Smooth muscle cell (in vitro differentiated cells): ENCODE results near the gene SRRM3. TPM values are rescaled to one million over a fixed set of nuclear protein-coding genes. Genes with fewer than 3 reads are reported as not detected.
"Not testable (repeated sequence)": the region's sequence is repeated elsewhere in the genome, so short reads cannot be mapped to it uniquely, and the experiment has no call there.

Experiments used
- DNase-seq: peaks from one replicate; lab custom pipeline; 2025; ENCODE audit not compliant: unreplicated experiment; lab: John Stamatoyannopoulos, UW
- H2AFZ ChIP-seq: fragments of 200-600 bp; sonication (generic); 2 replicates; pipeline ENCODE4 v1.6.0; 2016; ENCODE audit warnings: antibody characterized with exemption, low read depth, mild to moderate bottlenecking
- H3F3A ChIP-seq: fragments of 200-600 bp; sonication (generic); 2 replicates; pipeline ENCODE4 v1.6.0; 2017; ENCODE audit warnings: antibody characterized with exemption, low read depth
- H3K27ac ChIP-seq: fragments of 200-600 bp; sonication (generic); 2 replicates; pipeline ENCODE4 v1.5.1; 2016; ENCODE audit warnings: low read depth, mild to moderate bottlenecking
- H3K27me3 ChIP-seq: fragments of 200-600 bp; sonication (generic); 2 replicates; pipeline ENCODE4 v1.6.1; 2016; ENCODE audit warnings: low read depth, mild to moderate bottlenecking
- H3K36me3 ChIP-seq: fragments of 200-600 bp; sonication (generic); 2 replicates; pipeline ENCODE4 v1.5.1; 2016; ENCODE audit warnings: low read depth
- H3K4me1 ChIP-seq: fragments of 200-600 bp; sonication (generic); 2 replicates; pipeline ENCODE4 v1.5.1; 2016; ENCODE audit warnings: low read depth
- H3K4me2 ChIP-seq: fragments of 200-600 bp; sonication (generic); 2 replicates; pipeline ENCODE4 v1.6.0; 2016; ENCODE audit warnings: mild to moderate bottlenecking
- H3K4me3 ChIP-seq: fragments of 200-600 bp; sonication (generic); 2 replicates; pipeline ENCODE4 v1.5.1; 2016; ENCODE audit warnings: mild to moderate bottlenecking
- H3K79me2 ChIP-seq: fragments of 200-600 bp; sonication (generic); 2 replicates; pipeline ENCODE4 v1.6.0; 2016; ENCODE audit warnings: low read depth, mild to moderate bottlenecking
- H3K9ac ChIP-seq: fragments of 200-600 bp; sonication (generic); 2 replicates; pipeline ENCODE4 v1.6.0; 2016; ENCODE audit warnings: low read depth
- H3K9me3 ChIP-seq: fragments of 200-600 bp; sonication (generic); replicated peaks from 2 replicates; pipeline ENCODE4 v1.5.1; 2016; ENCODE audit warnings: low read depth
- H4K20me1 ChIP-seq: fragments of 200-600 bp; sonication (generic); 2 replicates; pipeline ENCODE4 v1.6.0; 2016; ENCODE audit warnings: low read depth
- WGBS: methylation state at CpG from one replicate; pipeline ENCODE4 v1.1.7; 2016; ENCODE audit warnings: low lambda C conversion rate; 5-methylcytosine and 5-hydroxymethylcytosine counted together
- polyA plus RNA-seq: library from polyadenylated mRNA; unstranded; fragments of >200 nt; fragmentation: Nextera tagmentation; extraction: Ambion mirVana; gene quantifications from 2 replicates; pipeline ENCODE4 v1.2.1, GENCODE V29; 2016
- total RNA-seq: library from RNA; depleted of rRNA; stranded (reverse); fragments of >200 nt; gene quantifications from 2 replicates; pipeline ENCODE4 v1.2.3, GENCODE V29; 2014
- TF ChIP-seq, protein P1 (sequence below): fragments of 200-600 bp; sonication (generic); IDR thresholded peaks from 2 replicates; pipeline ENCODE4 v1.5.1; 2017; ENCODE audit warnings: borderline replicate concordance, mild to moderate bottlenecking, antibody characterized with exemption; ENCODE audit not compliant: insufficient read depth, poor library complexity, severe bottlenecking

Gene SRRM3
- total and polyA plus RNA-seq, 2 experiments from 2014 or later = 3.6 to 10.9 TPM

GRCh38 chr7:76206633-76207032 is 4.9 kb downstream of the SRRM3 start:
- Histone ChIP-seq H3F3A (no peaks in the 10 kb centered on the region), H3K4me1 (no peaks in the 10 kb centered on the region), H3K4me2 (no peak overlapping the region), H3K4me3 (no peak overlapping the region), H3K79me2 (no peaks in the 10 kb centered on the region), H3K9me3 (no peaks in the 10 kb centered on the region), H3K27me3 (peaks cover 5% of the 10 kb centered on the region), H3K9ac (no peak overlapping the region), H3K36me3 (no peaks in the 10 kb centered on the region), H3K27ac (no peak overlapping the region), H2AFZ (no peak overlapping the region), H4K20me1 (no peaks in the 10 kb centered on the region)
- no peak for DNase-seq
- WGBS = 76% methylated on average over 12 of the region's 12 CpGs
- TF ChIP-seq, protein P1, sequence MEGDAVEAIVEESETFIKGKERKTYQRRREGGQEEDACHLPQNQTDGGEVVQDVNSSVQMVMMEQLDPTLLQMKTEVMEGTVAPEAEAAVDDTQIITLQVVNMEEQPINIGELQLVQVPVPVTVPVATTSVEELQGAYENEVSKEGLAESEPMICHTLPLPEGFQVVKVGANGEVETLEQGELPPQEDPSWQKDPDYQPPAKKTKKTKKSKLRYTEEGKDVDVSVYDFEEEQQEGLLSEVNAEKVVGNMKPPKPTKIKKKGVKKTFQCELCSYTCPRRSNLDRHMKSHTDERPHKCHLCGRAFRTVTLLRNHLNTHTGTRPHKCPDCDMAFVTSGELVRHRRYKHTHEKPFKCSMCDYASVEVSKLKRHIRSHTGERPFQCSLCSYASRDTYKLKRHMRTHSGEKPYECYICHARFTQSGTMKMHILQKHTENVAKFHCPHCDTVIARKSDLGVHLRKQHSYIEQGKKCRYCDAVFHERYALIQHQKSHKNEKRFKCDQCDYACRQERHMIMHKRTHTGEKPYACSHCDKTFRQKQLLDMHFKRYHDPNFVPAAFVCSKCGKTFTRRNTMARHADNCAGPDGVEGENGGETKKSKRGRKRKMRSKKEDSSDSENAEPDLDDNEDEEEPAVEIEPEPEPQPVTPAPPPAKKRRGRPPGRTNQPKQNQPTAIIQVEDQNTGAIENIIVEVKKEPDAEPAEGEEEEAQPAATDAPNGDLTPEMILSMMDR = no peak

GRCh38 chr7:76209310-76209709 is 7.6 kb downstream of the SRRM3 start:
- H2AFZ ChIP-seq = no peak overlapping the region
- H3K27ac ChIP-seq = no peak overlapping the region
- H3K36me3 ChIP-seq = no peaks in the 10 kb centered on the region
- H3F3A ChIP-seq = no peaks in the 10 kb centered on the region
- H4K20me1 ChIP-seq = no peaks in the 10 kb centered on the region
- 66% methylated on average over 1 of the region's 1 CpG for WGBS
- H3K4me1 ChIP-seq = no peaks in the 10 kb centered on the region
- no peak overlapping the region for H3K9ac ChIP-seq
- H3K4me2 ChIP-seq = no peak overlapping the region
- DNase-seq = no peak
- no peaks in the 10 kb centered on the region for H3K79me2 ChIP-seq
- peaks cover 5% of the 10 kb centered on the region for H3K27me3 ChIP-seq
- no peak overlapping the region for H3K4me3 ChIP-seq
- TF ChIP-seq, protein P1 = no peak
- H3K9me3 ChIP-seq = no peaks in the 10 kb centered on the region

DNA sequence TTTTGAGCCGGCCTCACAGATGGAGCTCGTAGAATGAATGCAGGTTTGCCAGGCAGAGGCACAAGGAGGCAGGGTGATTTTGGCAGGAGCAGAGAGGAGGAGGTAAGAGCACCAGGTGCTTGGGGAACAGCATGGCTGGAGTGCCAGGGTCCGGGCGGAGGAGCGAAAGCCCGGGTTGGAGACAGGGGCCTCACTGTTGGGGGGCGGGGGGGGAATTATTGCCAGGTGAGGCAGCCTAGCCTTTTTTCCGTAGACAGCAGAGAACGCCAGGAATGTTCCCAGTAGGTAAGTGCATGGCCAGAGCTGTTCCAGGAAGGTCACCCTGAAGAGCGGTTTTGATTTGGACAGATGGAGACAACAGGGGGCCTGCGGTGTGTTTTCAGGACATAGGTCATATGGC is 9.5 kb downstream of the SRRM3 start:
- no peak for DNase-seq
- TF ChIP-seq, protein P1 = no peak
- H3K9me3 ChIP-seq = no peaks in the 10 kb centered on the region
- no peaks in the 10 kb centered on the region for H3K79me2 ChIP-seq
- no peak overlapping the region for H3K4me3 ChIP-seq
- H3K4me1 ChIP-seq = no peaks in the 10 kb centered on the region
- no peak overlapping the region for H3K9ac ChIP-seq
- H3F3A ChIP-seq = no peaks in the 10 kb centered on the region
- no peaks in the 10 kb centered on the region for H3K36me3 ChIP-seq
- H3K4me2 ChIP-seq = no peak overlapping the region
- H4K20me1 ChIP-seq = no peaks in the 10 kb centered on the region
- 84% methylated on average over 8 of the region's 11 CpGs for WGBS
- H2AFZ ChIP-seq = no peak overlapping the region
- H3K27ac ChIP-seq = no peak overlapping the region
- H3K27me3 ChIP-seq = peaks cover 5% of the 10 kb centered on the region

GRCh38 chr7:76215349-76215748 is 13.7 kb downstream of the SRRM3 start:
- not testable (repeated sequence) for DNase-seq, H3K4me3 ChIP-seq, H3K9ac ChIP-seq, H3K4me1 ChIP-seq, H3K4me2 ChIP-seq, H3K9me3 ChIP-seq, H3K27ac ChIP-seq, H2AFZ ChIP-seq, H3K36me3 ChIP-seq, H3K79me2 ChIP-seq, H3F3A ChIP-seq, H4K20me1 ChIP-seq, H3K27me3 ChIP-seq
- 82% methylated on average over 4 of the region's 4 CpGs for WGBS
